DMS114 treated with DMSO at 0.1 percent for 48 hours (cell line): ENCODE data around the gene TAF11L10.
"Not testable (repeated sequence)": the region's sequence is repeated elsewhere in the genome, so short reads cannot be mapped to it uniquely, and the experiment has no call there.

ENCODE experiments used
- DNase-seq: peaks from one replicate; lab custom pipeline; 2025; ENCODE audit not compliant: unreplicated experiment; lab: John Stamatoyannopoulos, UW

Gene TAF11L10

DNA sequence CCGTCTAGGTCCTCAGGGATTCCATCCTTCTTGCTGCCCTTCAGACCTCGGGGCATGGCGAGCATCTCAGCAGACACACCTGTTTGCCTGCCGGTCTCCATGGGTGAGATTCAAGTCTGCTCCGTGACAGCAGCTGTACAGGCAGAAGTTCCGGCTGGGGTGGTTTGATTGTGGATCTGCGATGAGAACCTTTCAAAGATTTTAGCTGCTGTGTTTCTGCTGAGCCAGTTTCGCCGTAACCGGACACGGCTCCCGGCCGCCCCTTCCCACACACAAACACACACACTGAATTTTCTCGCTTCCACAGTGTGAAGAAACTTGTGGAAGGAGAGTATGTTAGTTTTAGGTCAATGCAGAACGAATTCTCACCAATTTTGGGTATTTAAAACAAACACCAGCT is at the start of gene TAF11L10:
TSS of gene TAF11L10 (minus strand) at position 101 of the 400 bp plus-strand sequence.
- DNase-seq: not testable (repeated sequence)

DNA sequence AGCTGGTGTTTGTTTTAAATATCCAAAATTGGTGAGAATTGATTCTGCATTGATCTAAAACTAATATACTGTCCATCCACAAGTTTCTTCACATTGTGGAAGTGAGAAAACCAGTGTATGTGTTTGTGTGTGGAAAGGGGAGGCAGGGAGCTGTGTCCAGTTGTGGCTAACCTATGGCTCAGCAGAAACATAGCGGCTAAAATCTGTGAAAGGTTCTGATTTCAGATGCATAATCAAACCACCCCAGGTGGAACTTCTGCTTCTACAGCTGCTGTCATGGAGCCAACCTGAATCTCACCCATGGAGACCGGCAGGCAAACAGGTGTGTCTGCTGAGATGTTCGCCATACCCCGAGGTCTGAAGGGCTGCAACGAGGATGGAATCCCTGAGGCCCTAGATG is 36.5 kb upstream of the TAF11L10 start, which contains the start of gene TAF11L14:
TSS of gene TAF11L14 (plus strand) at position 301 of the 400 bp plus-strand sequence.
- DNase-seq: no peak

DNA sequence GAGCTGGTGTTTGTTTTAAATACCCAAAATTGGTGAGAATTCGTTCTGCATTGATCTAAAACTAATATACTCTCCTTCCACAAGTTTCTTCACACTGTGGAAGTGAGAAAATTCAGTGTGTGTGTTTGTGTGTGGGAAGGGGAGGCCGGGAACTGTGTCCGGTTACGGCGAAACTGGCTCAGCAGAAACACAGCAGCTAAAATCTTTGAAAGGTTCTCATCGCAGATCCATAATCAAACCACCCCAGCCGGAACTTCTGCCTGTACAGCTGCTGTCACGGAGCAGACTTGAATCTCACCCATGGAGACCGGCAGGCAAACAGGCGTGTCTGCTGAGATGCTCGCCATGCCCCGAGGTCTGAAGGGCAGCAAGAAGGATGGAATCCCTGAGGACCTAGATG is 34.2 kb upstream of the TAF11L10 start, which contains the start of gene TAF11L13:
TSS of gene TAF11L13 (plus strand) at position 301 of the 400 bp plus-strand sequence.
- DNase-seq: not testable (repeated sequence)

DNA sequence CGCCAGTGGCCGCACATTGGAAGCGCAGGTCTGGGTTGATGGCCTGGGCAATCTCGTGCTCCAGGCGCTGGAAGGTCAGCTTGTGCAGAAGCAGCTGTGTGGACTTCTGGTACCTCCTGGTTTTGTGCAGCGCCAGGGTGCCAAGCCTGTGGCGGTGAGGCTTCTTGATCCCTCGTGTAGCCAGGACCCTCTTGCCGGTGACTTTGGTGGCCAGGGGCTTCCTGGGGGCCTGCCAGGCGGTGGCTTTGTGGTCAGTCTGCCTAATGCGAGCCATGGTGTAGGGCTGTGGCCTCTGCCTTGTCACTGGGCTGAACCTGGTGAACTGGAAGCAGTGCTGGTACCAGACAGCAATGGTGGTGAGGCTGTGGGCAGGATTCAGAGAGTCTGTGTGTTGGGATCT is 28.1 kb upstream of the TAF11L10 start:
- no peak for DNase-seq

DNA sequence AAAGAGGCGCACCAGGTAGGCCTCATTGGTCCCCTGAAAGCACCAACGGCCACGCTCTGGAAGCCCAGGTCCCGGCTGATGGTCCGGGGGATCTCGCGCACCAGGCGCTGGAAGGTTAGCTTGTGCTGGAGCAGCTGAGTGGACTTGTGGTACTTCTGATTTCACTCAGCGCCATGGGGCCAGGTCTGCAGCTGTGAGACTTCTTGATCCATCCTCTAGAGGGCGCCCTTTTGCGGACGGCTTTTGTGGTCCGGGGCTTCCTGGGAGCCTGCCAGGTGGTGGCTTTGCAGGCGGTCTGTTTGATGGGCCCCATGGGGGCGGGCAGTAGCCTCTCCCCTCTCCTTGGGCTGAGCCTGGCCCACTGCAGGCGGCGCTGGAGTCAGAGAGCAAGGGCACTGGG is 23.0 kb upstream of the TAF11L10 start:
- DNase-seq: no peak

DNA sequence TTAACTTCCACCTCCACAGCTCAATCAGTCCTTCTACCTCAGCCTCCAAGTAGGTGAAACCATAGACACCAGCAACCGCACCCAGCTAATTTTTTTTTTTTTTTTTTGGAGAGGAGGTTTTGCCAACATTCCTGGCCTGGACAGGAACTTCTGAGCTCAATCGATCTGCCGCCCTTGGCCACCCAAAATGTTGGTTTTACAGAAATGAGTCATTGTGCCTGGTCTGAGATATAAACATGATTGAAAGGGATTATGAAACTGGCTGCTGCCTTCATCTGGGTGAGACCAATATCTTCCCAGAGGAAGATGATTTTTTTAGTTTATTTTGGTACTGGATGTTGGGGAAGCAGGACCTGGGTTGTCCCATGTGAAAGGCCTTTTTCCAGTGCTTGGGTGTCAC is 21.7 kb upstream of the TAF11L10 start:
- no peak for DNase-seq

DNA sequence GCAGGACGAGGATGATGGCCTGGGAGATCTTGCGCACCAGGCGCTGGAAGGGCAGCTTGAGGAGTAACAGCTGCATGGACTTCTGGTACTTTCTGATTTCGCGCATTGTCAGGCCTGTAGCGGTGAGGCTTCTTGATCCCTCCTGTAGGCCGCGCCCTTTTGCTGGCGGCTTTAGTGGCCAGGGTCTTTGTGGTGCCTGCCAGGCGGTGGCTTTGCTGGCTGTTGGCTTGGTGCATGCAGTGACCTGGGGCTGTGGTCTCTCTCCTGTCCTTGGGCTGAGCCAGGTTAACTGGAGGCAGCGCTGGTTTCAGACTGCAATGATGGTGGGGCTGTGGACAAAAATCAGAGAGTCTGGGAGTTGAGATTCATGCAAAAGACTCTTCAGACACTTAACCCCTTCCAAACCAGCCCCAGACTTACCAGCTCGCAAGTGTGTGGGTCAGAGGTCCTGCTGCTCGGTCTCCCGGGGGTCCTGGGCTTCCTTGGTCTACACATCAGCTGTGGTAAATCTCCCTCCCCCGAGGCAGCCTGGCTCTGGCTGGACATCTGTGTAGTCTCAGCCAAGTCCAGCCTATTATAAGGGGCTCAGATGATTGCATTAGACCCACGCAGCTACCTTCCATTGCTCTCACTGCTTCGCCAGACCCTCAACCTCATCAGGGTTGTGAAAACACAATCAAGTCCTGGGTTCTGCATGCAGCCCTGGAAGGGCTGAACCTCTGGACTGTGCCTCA is 17.4 kb upstream of the TAF11L10 start:
- DNase-seq: no peak

DNA sequence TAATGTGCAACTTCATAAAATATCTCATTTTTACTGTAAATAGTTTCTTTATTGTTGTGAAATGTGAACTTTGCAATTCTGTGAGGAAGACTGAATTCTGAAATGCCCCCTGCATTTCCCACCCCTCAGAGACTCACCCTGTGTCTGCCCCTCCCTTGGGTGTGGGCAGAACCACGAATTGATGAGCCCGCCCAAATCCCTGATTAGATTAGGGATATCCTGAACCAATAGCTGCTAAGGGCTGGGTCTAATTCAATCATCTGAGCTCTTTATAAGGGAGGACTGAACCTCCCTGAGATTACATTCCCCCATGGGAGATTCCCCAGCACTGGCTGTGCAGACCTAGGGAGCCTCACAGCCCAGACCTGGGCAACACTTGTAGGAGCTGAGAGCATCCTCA is 12.5 kb upstream of the TAF11L10 start, which contains the start of gene TAF11L12:
TSS of gene TAF11L12 (plus strand) at position 301 of the 400 bp plus-strand sequence.
- DNase-seq: not testable (repeated sequence)

DNA sequence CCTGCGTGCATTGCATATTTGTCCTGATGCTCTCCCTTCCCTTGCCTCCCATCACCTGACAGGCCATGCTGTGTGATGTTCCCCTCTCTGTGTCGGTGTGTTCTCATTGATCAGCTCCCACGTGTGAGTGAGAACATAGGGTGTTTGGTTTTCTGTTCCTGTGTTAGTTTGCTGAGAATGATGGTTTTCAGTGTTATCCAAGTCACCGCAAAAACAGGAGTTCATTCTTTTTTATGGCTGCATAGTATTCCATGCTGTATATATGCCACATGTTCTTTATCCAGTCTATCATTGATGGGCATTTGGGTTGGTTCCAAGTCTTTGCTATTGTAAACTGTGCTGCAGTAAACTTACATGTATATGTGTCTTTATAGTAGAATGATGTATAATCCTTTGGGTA is 9.8 kb upstream of the TAF11L10 start:
- not testable (repeated sequence) for DNase-seq

DNA sequence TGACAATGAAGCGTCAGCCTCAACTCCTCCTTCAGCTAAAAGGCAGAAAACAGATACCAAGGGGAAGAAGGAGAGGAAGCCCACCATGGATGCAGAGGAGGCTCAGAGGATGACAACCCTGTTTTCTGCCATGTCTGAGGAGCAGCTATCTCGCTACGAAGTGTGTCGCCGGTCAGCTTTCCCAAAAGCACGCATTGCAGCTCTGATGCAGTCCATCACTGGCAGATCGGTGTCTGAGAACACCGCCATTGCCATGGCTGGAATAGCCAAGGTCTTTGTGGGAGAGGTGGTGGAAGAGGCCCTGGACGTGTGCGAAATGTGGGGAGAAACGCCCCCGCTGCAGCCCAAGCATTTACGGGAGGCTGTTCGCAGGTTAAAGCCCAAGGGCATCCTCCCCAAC is 7.3 kb upstream of the TAF11L10 start:
- DNase-seq: no peak

DNA sequence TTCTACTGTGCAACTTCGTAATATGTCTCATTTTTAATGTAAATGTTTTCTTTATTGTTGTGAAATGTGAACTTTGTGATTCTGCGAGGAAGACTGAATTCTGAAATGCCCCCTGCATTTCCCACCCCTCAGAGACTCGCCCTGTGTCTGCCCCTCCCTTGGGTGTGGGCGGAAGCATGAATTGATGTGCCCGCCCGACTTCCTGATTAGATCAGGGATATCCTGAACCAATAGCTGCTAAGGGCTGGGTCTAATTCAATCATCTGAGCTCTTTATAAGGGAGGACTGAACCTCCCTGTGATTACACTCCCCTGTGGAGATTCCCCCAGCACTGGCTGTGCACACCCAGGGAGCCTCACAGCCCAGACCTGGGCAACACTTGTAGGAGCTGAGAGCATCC is 6.3 kb upstream of the TAF11L10 start, which contains the start of gene TAF11L11:
TSS of gene TAF11L11 (plus strand) at position 304 of the 400 bp plus-strand sequence.
- DNase-seq: not testable (repeated sequence)

DNA sequence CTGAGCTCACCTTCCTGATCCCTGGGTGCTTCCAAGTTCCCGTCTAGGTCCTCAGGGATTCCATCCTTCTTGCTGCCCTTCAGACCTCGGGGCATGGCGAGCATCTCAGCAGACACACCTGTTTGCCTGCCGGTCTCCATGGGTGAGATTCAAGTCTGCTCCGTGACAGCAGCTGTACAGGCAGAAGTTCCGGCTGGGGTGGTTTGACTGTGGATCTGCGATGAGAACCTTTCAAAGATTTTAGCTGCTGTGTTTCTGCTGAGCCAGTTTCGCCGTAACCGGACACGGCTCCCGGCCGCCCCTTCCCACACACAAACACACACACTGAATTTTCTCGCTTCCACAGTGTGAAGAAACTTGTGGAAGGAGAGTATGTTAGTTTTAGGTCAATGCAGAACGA is 3.4 kb downstream of the TAF11L10 start, which contains the start of gene TAF11L9:
TSS of gene TAF11L9 (minus strand) at position 140 of the 400 bp plus-strand sequence.
- DNase-seq: not testable (repeated sequence)

DNA sequence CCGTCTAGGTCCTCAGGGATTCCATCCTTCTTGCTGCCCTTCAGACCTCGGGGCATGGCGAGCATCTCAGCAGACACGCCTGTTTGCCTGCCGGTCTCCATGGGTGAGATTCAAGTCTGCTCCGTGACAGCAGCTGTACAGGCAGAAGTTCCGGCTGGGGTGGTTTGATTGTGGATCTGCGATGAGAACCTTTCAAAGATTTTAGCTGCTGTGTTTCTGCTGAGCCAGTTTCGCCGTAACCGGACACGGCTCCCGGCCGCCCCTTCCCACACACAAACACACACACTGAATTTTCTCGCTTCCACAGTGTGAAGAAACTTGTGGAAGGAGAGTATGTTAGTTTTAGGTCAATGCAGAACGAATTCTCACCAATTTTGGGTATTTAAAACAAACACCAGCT is 6.8 kb downstream of the TAF11L10 start, which contains the start of gene TAF11L8:
TSS of gene TAF11L8 (minus strand) at position 101 of the 400 bp plus-strand sequence.
- DNase-seq: not testable (repeated sequence)

DNA sequence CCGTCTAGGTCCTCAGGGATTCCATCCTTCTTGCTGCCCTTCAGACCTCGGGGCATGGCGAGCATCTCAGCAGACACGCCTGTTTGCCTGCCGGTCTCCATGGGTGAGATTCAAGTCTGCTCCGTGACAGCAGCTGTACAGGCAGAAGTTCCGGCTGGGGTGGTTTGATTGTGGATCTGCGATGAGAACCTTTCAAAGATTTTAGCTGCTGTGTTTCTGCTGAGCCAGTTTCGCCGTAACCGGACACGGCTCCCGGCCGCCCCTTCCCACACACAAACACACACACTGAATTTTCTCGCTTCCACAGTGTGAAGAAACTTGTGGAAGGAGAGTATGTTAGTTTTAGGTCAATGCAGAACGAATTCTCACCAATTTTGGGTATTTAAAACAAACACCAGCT is 12.0 kb downstream of the TAF11L10 start, which contains the start of gene TAF11L7:
TSS of gene TAF11L7 (minus strand) at position 101 of the 400 bp plus-strand sequence.
- DNase-seq: not testable (repeated sequence)
